Liver (tissue), 9 donors: Measurements from ENCODE around the gene DHRS2. TPM values are rescaled to one million over a fixed set of nuclear protein-coding genes. Genes with fewer than 3 reads are reported as not detected.

ENCODE experiments used
- DNase-seq: peaks from one replicate; pipeline ENCODE4 v3.0.0-alpha.2; 2017; ENCODE audit warnings: low spot score
- H3K27ac ChIP-seq, 2 donors: one replicate each; pipeline ENCODE4 v1.7.0; 2013; ENCODE audit warnings: inconsistent platforms in 2 of 2, low read length in 2 of 2, control low read depth in 1 of 2, low read depth in 1 of 2, mild to moderate bottlenecking in 1 of 2
- H3K27me3 ChIP-seq, 4 donors: one replicate each; pipeline versions ENCODE4 v1.6.1 to v1.7.0; 2013; ENCODE audit warnings: low read length in 3 of 4, inconsistent platforms in 1 of 4, mild to moderate bottlenecking in 1 of 4, moderate library complexity in 1 of 4; ENCODE audit not compliant: control insufficient read depth in 4 of 4, insufficient read depth in 4 of 4
- H3K36me3 ChIP-seq, 4 donors: one replicate each; pipeline versions ENCODE4 v1.6.1 to v1.7.0; 2013; ENCODE audit warnings: low read length in 3 of 4, mild to moderate bottlenecking in 3 of 4, low read depth in 1 of 4, moderate library complexity in 1 of 4; ENCODE audit not compliant: control insufficient read depth in 4 of 4, insufficient read depth in 3 of 4
- H3K4me1 ChIP-seq, 4 donors: one replicate each; pipeline versions ENCODE4 v1.6.1 to v1.7.0; 2013; ENCODE audit warnings: low read length in 3 of 4, mild to moderate bottlenecking in 3 of 4, moderate library complexity in 1 of 4; ENCODE audit not compliant: control insufficient read depth in 4 of 4, insufficient read depth in 4 of 4
- H3K4me3 ChIP-seq, 3 donors: one replicate each; pipeline versions ENCODE4 v1.6.1 to v1.7.0; 2013; ENCODE audit warnings: low read length in 3 of 3, control low read depth in 1 of 3, low read depth in 1 of 3, mild to moderate bottlenecking in 1 of 3
- H3K9ac ChIP-seq, 2 donors: one replicate each; pipeline ENCODE4 v1.7.0; 2013; ENCODE audit warnings: low read length in 2 of 2, mild to moderate bottlenecking in 2 of 2, moderate library complexity in 2 of 2, control low read depth in 1 of 2, low read depth in 1 of 2
- H3K9me3 ChIP-seq, 4 donors: one replicate each; pipeline versions ENCODE4 v1.6.1 to v1.7.0; 2013; ENCODE audit warnings: low read length in 3 of 4; ENCODE audit not compliant: control insufficient read depth in 4 of 4
- EGR1 ChIP-seq, 2 donors: IDR thresholded peaks; 2 replicates each; pipeline ENCODE4 v1.6.1; 2016 to 2018; ENCODE audit warnings: antibody characterized with exemption in 2 of 2, low read depth in 2 of 2
- FOXA1 ChIP-seq: IDR thresholded peaks from 2 replicates; pipeline ENCODE4 v1.6.1; 2016; ENCODE audit warnings: antibody characterized with exemption
- GABPA ChIP-seq, 2 donors: IDR thresholded peaks in 1 of 2; conservative IDR thresholded peaks in 1 of 2; 2 replicates each; pipeline ENCODE4 v1.6.1; 2016; ENCODE audit warnings: antibody characterized with exemption in 2 of 2, mild to moderate bottlenecking in 1 of 2, moderate library complexity in 1 of 2
- HNF4A ChIP-seq, 2 donors: conservative IDR thresholded peaks; 2 replicates each; pipeline ENCODE4 v1.6.1; 2016; ENCODE audit warnings: antibody characterized with exemption in 2 of 2, mild to moderate bottlenecking in 2 of 2
- HNF4G ChIP-seq: IDR thresholded peaks from 2 replicates; pipeline ENCODE4 v1.6.1; 2016; ENCODE audit warnings: antibody characterized with exemption
- JUND ChIP-seq, 2 donors: IDR thresholded peaks; 2 replicates each; pipeline ENCODE4 v1.6.1; 2016; ENCODE audit warnings: antibody characterized with exemption in 2 of 2
- MAX ChIP-seq: IDR thresholded peaks from 2 replicates; pipeline ENCODE4 v1.6.1; 2016; ENCODE audit warnings: antibody characterized with exemption
- NR2F2 ChIP-seq: IDR thresholded peaks from 2 replicates; pipeline ENCODE4 v1.6.1; 2016; ENCODE audit warnings: antibody characterized with exemption
- RAD21 ChIP-seq, 2 donors: IDR thresholded peaks; 2 replicates each; pipeline ENCODE4 v1.6.1; 2016; ENCODE audit warnings: antibody characterized with exemption in 2 of 2, mild to moderate bottlenecking in 2 of 2
- RXRA ChIP-seq, 2 donors: IDR thresholded peaks; 2 replicates each; pipeline ENCODE4 v1.6.1; 2017 to 2018; ENCODE audit warnings: antibody characterized with exemption in 2 of 2, mild to moderate bottlenecking in 1 of 2
- TAF1 ChIP-seq: conservative IDR thresholded peaks from 2 replicates; pipeline ENCODE4 v1.6.1; 2016; ENCODE audit warnings: antibody characterized with exemption, mild to moderate bottlenecking
- YY1 ChIP-seq: IDR thresholded peaks from 2 replicates; pipeline ENCODE4 v1.6.1; 2016; ENCODE audit warnings: antibody characterized with exemption, mild to moderate bottlenecking
- ZBTB33 ChIP-seq: IDR thresholded peaks from 2 replicates; pipeline ENCODE4 v1.6.1; 2016; ENCODE audit warnings: antibody characterized with exemption
- WGBS: extraction: QIAGEN DNeasy Blood & Tissue Kit; methylation state at CpG from one replicate; pipeline ENCODE4 v1.1.7; 2013; 5-methylcytosine and 5-hydroxymethylcytosine counted together
- polyA plus RNA-seq, 2 donors: library from polyadenylated mRNA; stranded (reverse) in 1 of 2; unstranded in 1 of 2; fragments of 200-250 nt in 1 of 2; fragments of >200 nt in 1 of 2; fragmentation: Nextera tagmentation in 1 of 2; extraction: Ambion mirVana in 1 of 2; gene quantifications; one replicate each; pipeline versions ENCODE4 v1.2.1 to v1.2.3, GENCODE V29; 2013 to 2015
- total RNA-seq, 2 donors: library from RNA; depleted of rRNA; stranded (reverse); fragments of >200 nt; gene quantifications; one replicate each; pipeline ENCODE4 v1.2.3, GENCODE V29; 2014
- TF ChIP-seq, protein P1 (sequence below): IDR thresholded peaks from 2 replicates; pipeline ENCODE4 v1.6.1; 2016; ENCODE audit warnings: antibody characterized with exemption, mild to moderate bottlenecking
- TF ChIP-seq, protein P2 (sequence below): fragments of 150-350 bp; IDR thresholded peaks from 2 replicates; pipeline ENCODE4 v1.5.1; 2017; ENCODE audit warnings: improper control_type of control experiment, low read depth, low read length; ENCODE audit not compliant: missing input control
- TF ChIP-seq, protein P3 (sequence below): IDR thresholded peaks from 2 replicates; pipeline ENCODE4 v1.6.1; 2016; ENCODE audit warnings: antibody characterized with exemption
- donor health status: healthy.
- donor health status: healthy.
- donor health status: healthy.
- donor health status: healthy.
- donor health status: healthy.

DHRS2 gene
- total and polyA plus RNA-seq, 4 donors, result 0.33 to 1.0 (median 0.62) TPM

DNA sequence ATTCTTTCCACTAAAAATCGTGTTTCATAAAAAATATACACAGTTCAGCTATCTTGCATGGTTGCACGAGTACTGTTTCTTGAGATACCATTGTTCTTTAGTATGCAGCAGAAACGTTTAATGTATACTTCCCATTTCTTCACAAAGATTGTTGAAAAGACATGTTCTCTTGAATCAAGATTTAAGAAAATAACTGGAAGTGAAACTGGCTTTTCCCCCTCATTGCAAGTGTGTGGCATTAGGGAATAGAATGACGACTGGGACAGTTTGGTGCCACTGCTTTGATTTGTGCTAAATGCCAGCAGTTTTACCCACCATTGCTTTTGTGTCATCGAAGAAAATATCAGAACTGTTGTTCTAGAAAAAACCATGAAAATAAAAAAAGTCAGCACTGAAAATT lies 20.3 kb upstream of the DHRS2 start:
- DNase-seq, result no peak
- H3K36me3 ChIP-seq, result no peaks in the 10 kb centered on the region
- no peaks in the 10 kb centered on the region for H3K9me3 ChIP-seq
- no peak overlapping the region for H3K27ac ChIP-seq
- WGBS, result 81% methylated on average over 5 of the region's 5 CpGs
- H3K9ac ChIP-seq, result no peak overlapping the region
- no peaks in the 10 kb centered on the region for H3K27me3 ChIP-seq
- TF ChIP-seq, protein P1, sequence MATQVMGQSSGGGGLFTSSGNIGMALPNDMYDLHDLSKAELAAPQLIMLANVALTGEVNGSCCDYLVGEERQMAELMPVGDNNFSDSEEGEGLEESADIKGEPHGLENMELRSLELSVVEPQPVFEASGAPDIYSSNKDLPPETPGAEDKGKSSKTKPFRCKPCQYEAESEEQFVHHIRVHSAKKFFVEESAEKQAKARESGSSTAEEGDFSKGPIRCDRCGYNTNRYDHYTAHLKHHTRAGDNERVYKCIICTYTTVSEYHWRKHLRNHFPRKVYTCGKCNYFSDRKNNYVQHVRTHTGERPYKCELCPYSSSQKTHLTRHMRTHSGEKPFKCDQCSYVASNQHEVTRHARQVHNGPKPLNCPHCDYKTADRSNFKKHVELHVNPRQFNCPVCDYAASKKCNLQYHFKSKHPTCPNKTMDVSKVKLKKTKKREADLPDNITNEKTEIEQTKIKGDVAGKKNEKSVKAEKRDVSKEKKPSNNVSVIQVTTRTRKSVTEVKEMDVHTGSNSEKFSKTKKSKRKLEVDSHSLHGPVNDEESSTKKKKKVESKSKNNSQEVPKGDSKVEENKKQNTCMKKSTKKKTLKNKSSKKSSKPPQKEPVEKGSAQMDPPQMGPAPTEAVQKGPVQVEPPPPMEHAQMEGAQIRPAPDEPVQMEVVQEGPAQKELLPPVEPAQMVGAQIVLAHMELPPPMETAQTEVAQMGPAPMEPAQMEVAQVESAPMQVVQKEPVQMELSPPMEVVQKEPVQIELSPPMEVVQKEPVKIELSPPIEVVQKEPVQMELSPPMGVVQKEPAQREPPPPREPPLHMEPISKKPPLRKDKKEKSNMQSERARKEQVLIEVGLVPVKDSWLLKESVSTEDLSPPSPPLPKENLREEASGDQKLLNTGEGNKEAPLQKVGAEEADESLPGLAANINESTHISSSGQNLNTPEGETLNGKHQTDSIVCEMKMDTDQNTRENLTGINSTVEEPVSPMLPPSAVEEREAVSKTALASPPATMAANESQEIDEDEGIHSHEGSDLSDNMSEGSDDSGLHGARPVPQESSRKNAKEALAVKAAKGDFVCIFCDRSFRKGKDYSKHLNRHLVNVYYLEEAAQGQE, result no peak
- TF ChIP-seq JUND (IDR thresholded peaks at IDR 0.05) (no peak), RAD21 (IDR thresholded peaks at IDR 0.05) (no peak), FOXA1 (no peak), NR2F2 (no peak), RXRA (IDR thresholded peaks at IDR 0.05) (no peak), GABPA (IDR thresholded peaks at IDR 0.05 in 1 of 2, conservative IDR thresholded peaks at IDR 0.05 in 1 of 2) (no peak), HNF4G (no peak), EGR1 (IDR thresholded peaks at IDR 0.05; ENCODE audit: low read depth in 2 of 2) (no peak), ZBTB33 (no peak), YY1 (no peak), HNF4A (conservative IDR thresholded peaks at IDR 0.05) (no peak)
- TF ChIP-seq, protein P2, sequence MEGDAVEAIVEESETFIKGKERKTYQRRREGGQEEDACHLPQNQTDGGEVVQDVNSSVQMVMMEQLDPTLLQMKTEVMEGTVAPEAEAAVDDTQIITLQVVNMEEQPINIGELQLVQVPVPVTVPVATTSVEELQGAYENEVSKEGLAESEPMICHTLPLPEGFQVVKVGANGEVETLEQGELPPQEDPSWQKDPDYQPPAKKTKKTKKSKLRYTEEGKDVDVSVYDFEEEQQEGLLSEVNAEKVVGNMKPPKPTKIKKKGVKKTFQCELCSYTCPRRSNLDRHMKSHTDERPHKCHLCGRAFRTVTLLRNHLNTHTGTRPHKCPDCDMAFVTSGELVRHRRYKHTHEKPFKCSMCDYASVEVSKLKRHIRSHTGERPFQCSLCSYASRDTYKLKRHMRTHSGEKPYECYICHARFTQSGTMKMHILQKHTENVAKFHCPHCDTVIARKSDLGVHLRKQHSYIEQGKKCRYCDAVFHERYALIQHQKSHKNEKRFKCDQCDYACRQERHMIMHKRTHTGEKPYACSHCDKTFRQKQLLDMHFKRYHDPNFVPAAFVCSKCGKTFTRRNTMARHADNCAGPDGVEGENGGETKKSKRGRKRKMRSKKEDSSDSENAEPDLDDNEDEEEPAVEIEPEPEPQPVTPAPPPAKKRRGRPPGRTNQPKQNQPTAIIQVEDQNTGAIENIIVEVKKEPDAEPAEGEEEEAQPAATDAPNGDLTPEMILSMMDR, result no peak
- peaks cover 10 to 32% (median 23%) of the 10 kb centered on the region in 4 donors for H3K4me1 ChIP-seq
- no peak overlapping the region for H3K4me3 ChIP-seq

- Histone ChIP-seq H3K4me3 (no peak overlapping the region), H3K4me1 (peaks cover 3 to 36% (median 19%) of the 10 kb centered on the region in 4 donors), H3K9ac (no peak overlapping the region), H3K9me3 (no peaks in the 10 kb centered on the region), H3K27me3 (no peaks in the 10 kb centered on the region), H3K36me3 (no peaks in the 10 kb centered on the region), H3K27ac (no peak overlapping the region)
- no peak for DNase-seq
- WGBS, result 90% methylated on average over 1 of the region's 1 CpG
- TF ChIP-seq GABPA (IDR thresholded peaks at IDR 0.05 in 1 of 2, conservative IDR thresholded peaks at IDR 0.05 in 1 of 2) (no peak), JUND (IDR thresholded peaks at IDR 0.05) (no peak), TAF1 (no peak), FOXA1 (no peak), ZBTB33 (no peak), MAX (no peak), HNF4G (no peak), EGR1 (IDR thresholded peaks at IDR 0.05; ENCODE audit: low read depth in 2 of 2) (no peak), RXRA (IDR thresholded peaks at IDR 0.05) (no peak)
- TF ChIP-seq, protein P1, result no peak
- TF ChIP-seq, protein P3, sequence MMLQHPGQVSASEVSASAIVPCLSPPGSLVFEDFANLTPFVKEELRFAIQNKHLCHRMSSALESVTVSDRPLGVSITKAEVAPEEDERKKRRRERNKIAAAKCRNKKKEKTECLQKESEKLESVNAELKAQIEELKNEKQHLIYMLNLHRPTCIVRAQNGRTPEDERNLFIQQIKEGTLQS, result no peak
Measured at GRCh38 chr14:23617539-23617938, 18.6 kb upstream of the DHRS2 start.
